NT2/D1 (cell line): ENCODE data around the gene TMTC4.

Experiments
- SUZ12 ChIP-seq: IDR thresholded peaks from 2 replicates; pipeline ENCODE4 v1.6.1; 2011; ENCODE audit not compliant: insufficient read length, insufficient read depth; ENCODE audit errors: extremely low read depth
- YY1 ChIP-seq: IDR thresholded peaks from 2 replicates; pipeline ENCODE4 v1.6.1; 2011; ENCODE audit not compliant: insufficient read length, insufficient read depth
- ZNF274 ChIP-seq: IDR thresholded peaks from 2 replicates; pipeline ENCODE4 v1.6.1; 2011; ENCODE audit warnings: mild to moderate bottlenecking, low read depth, low read length

DNA sequence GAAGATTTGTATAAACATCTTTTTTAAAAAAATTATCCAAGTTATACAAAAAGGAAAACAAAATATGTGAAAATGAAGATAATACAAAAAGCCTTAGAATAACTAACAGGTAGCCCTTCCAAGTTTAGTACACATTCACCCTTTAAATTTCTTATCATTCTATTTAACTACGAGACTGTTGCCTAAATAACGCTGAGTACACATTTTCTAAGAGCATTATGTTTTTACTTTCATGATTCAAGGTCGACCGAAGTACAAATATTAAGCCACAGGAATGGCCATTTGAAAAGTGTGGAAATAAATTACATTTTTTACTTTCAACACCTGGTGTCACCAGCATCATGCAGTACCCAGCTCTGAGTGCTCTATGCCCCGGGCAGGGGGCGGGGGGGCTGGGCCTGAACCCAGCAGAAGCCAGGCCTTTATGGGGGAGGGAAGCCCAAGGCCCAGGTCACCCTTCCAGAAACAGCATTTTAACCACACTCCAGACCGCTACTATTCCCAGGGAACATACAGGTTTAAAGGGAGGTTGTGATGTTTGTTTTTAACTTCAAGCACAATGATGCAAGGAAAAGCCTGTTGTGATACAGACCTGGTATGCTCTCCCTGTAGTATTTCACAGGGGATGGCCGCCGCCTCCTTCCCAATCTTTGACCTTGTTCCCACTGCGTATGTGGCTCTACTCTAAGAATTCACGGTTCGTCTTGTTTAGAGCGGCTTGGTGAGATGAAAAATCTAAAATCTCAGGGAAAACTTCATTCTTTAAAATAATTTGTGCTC, 110.0 kb downstream of the TMTC4 start:
- TF ChIP-seq ZNF274 (no peak), SUZ12 (no peak), YY1 (no peak)
